Right lobe of liver (tissue), 4 donors: ENCODE data around the gene DIPK1B.

Experiments
- POLR2A ChIP-seq: fragments of 450-650 bp; IDR thresholded peaks from one replicate; pipeline ENCODE4 v1.6.1; 2017; ENCODE audit warnings: antibody characterized with exemption, mild to moderate bottlenecking
- TF ChIP-seq, protein P1 (sequence below), 4 donors: fragments of 200-600 bp in 3 of 4; fragments of 450-650 bp in 1 of 4; IDR thresholded peaks; one replicate each; pipeline versions ENCODE4 v1.5.1 to v1.8.0; 2016 to 2022; ENCODE audit warnings: antibody characterized with exemption in 4 of 4, mild to moderate bottlenecking in 2 of 4
- donor health status: DM: no; HTN: no; CAD: no.
- donor health status: DM: no; HTN: no; CAD: no.
- donor health status: DM: no; HTN: yes; CAD: no.

GRCh38 chr9:136724772-136725171, 12.4 kb downstream of the DIPK1B start:
- TF ChIP-seq POLR2A = no peak
- TF ChIP-seq, protein P1, sequence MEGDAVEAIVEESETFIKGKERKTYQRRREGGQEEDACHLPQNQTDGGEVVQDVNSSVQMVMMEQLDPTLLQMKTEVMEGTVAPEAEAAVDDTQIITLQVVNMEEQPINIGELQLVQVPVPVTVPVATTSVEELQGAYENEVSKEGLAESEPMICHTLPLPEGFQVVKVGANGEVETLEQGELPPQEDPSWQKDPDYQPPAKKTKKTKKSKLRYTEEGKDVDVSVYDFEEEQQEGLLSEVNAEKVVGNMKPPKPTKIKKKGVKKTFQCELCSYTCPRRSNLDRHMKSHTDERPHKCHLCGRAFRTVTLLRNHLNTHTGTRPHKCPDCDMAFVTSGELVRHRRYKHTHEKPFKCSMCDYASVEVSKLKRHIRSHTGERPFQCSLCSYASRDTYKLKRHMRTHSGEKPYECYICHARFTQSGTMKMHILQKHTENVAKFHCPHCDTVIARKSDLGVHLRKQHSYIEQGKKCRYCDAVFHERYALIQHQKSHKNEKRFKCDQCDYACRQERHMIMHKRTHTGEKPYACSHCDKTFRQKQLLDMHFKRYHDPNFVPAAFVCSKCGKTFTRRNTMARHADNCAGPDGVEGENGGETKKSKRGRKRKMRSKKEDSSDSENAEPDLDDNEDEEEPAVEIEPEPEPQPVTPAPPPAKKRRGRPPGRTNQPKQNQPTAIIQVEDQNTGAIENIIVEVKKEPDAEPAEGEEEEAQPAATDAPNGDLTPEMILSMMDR (IDR thresholded peaks at IDR 0.05) = no peak
